Neural cell (in vitro differentiated cells): Measurements from ENCODE around the gene ODAD3. TPM values are rescaled to one million over a fixed set of nuclear protein-coding genes. Genes with fewer than 3 reads are reported as not detected.
A peak's percentile ranks its signal among the peaks of the same experiment; 100 is the strongest.

Experiments used
- H2AFZ ChIP-seq: fragments of 200-600, 300-800 bp; sonication (generic), shearing (Covaris generic); 2 replicates; pipeline ENCODE4 v1.6.0; 2014; ENCODE audit warnings: low read depth, mild to moderate bottlenecking, antibody characterized with exemption, low read length, moderate library complexity
- H3F3A ChIP-seq: fragments of 200-600 bp; shearing (Covaris generic); 2 replicates; pipeline ENCODE4 v1.6.1; 2016; ENCODE audit warnings: mild to moderate bottlenecking, moderate library complexity, mixed read lengths, antibody characterized with exemption, low read length; ENCODE audit not compliant: insufficient read depth, poor library complexity, severe bottlenecking
- H3K27ac ChIP-seq: fragments of 200-600, 300-800 bp; sonication (generic), shearing (Covaris generic); 2 replicates; pipeline ENCODE4 v1.5.1; 2014; ENCODE audit warnings: mild to moderate bottlenecking, low read length, moderate library complexity
- H3K27me3 ChIP-seq: fragments of 300-800, 200-600 bp; sonication (generic), shearing (Covaris generic); 2 replicates; pipeline ENCODE4 v1.6.0; 2014; ENCODE audit warnings: mild to moderate bottlenecking, low read depth, low read length, moderate library complexity; ENCODE audit not compliant: insufficient read depth
- H3K36me3 ChIP-seq: fragments of 300-800, 200-600 bp; sonication (generic), shearing (Covaris generic); 2 replicates; pipeline ENCODE4 v1.5.1; 2014; ENCODE audit warnings: mild to moderate bottlenecking, antibody characterized with exemption, low read length, moderate library complexity; ENCODE audit not compliant: insufficient read depth
- H3K4me2 ChIP-seq: fragments of 300-800, 200-600 bp; sonication (generic), shearing (Covaris generic); 2 replicates; pipeline ENCODE4 v1.6.0; 2014; ENCODE audit warnings: mild to moderate bottlenecking, low read length
- H3K4me3 ChIP-seq: fragments of 300-800, 200-600 bp; sonication (generic), shearing (Covaris generic); 2 replicates; pipeline ENCODE4 v1.5.1; 2014; ENCODE audit warnings: mild to moderate bottlenecking, low read length, moderate library complexity
- H3K79me2 ChIP-seq: fragments of 200-600 bp; shearing (Covaris generic); replicated peaks from 2 replicates; pipeline ENCODE4 v1.6.0; 2014; ENCODE audit warnings: mild to moderate bottlenecking, low read length, moderate library complexity; ENCODE audit not compliant: insufficient read depth
- H3K9ac ChIP-seq: fragments of 300-800, 200-600 bp; sonication (generic), shearing (Covaris generic); 2 replicates; pipeline ENCODE4 v1.6.1; 2016; ENCODE audit warnings: mild to moderate bottlenecking, low read length, mixed read lengths
- H3K9me2 ChIP-seq: fragments of 200-600 bp; shearing (Covaris generic); 2 replicates; pipeline ENCODE4 v1.6.1; 2016; ENCODE audit warnings: mild to moderate bottlenecking, low read length, mixed read lengths; ENCODE audit not compliant: insufficient read depth
- H3K9me3 ChIP-seq: fragments of 200-600, 300-800 bp; sonication (generic), shearing (Covaris generic); 2 replicates; pipeline ENCODE4 v1.6.1; 2016; ENCODE audit warnings: mild to moderate bottlenecking, mixed run types, low read length, moderate library complexity, mixed read lengths
- H4K20me1 ChIP-seq: fragments of 200-600 bp; shearing (Covaris generic); 2 replicates; pipeline ENCODE4 v1.6.1; 2016; ENCODE audit warnings: mild to moderate bottlenecking, mixed run types; ENCODE audit not compliant: insufficient read depth
- CTCF ChIP-seq: fragments of 450-650 bp; IDR thresholded peaks from 2 replicates; pipeline ENCODE4 v1.5.1; 2014; ENCODE audit warnings: antibody characterized with exemption, mild to moderate bottlenecking, moderate library complexity; ENCODE audit not compliant: poor library complexity, severe bottlenecking
- EP300 ChIP-seq: fragments of 450-650 bp; conservative IDR thresholded peaks from 2 replicates; pipeline ENCODE4 v1.6.1; 2014; ENCODE audit warnings: antibody characterized with exemption, mild to moderate bottlenecking, moderate library complexity; ENCODE audit not compliant: poor library complexity, severe bottlenecking
- EZH2 ChIP-seq: fragments of 200-600, 300-800 bp; shearing (Covaris generic), sonication (generic); IDR thresholded peaks from 2 replicates; pipeline ENCODE4 v1.6.1; 2014; ENCODE audit warnings: antibody characterized with exemption, low read length, borderline replicate concordance, mild to moderate bottlenecking; ENCODE audit not compliant: insufficient read depth, poor library complexity, severe bottlenecking
- MXI1 ChIP-seq: fragments of 450-650 bp; conservative IDR thresholded peaks from 2 replicates; pipeline ENCODE4 v1.6.1; 2014; ENCODE audit warnings: antibody characterized with exemption, mild to moderate bottlenecking; ENCODE audit not compliant: poor library complexity, severe bottlenecking
- POLR2AphosphoS5 ChIP-seq: IDR thresholded peaks from 2 replicates; pipeline ENCODE4 v1.6.1; 2012
- RAD21 ChIP-seq: fragments of 450-650 bp; conservative IDR thresholded peaks from 2 replicates; pipeline ENCODE4 v1.6.1; 2014; ENCODE audit warnings: antibody characterized with exemption, mild to moderate bottlenecking, moderate library complexity
- REST ChIP-seq: IDR thresholded peaks from 2 replicates; pipeline ENCODE4 v1.6.1; 2012; ENCODE audit warnings: borderline replicate concordance
- SMC3 ChIP-seq: fragments of 450-650 bp; conservative IDR thresholded peaks from 2 replicates; pipeline ENCODE4 v1.6.1; 2014; ENCODE audit warnings: antibody characterized with exemption, mild to moderate bottlenecking, moderate library complexity; ENCODE audit not compliant: poor library complexity
- TAF1 ChIP-seq: IDR thresholded peaks from 2 replicates; pipeline ENCODE4 v1.6.1; 2012; ENCODE audit warnings: low read depth
- polyA plus RNA-seq: library from polyadenylated mRNA; depleted of rRNA; stranded (reverse); fragments of >200 nt; gene quantifications from 2 replicates; pipeline ENCODE4 v1.2.3, GENCODE V29; 2014

Gene ODAD3
- polyA plus RNA-seq, 1 donor from 2014 or later = 3.4 TPM

- no peaks in the 10 kb centered on the region for H3K9me2 ChIP-seq
- peaks cover 24% of the 10 kb centered on the region for H3K27me3 ChIP-seq
- no peak overlapping the region for H2AFZ ChIP-seq
- H3K36me3 ChIP-seq = no peaks in the 10 kb centered on the region
- H3K9me3 ChIP-seq = no peaks in the 10 kb centered on the region
- no peak overlapping the region for H3K27ac ChIP-seq
- TF ChIP-seq MXI1 (no peak), CTCF (no peak), REST (no peak), SMC3 (no peak), EP300 (no peak), TAF1 (no peak), RAD21 (no peak)
- no peaks in the 10 kb centered on the region for H3K79me2 ChIP-seq
- H3K4me3 ChIP-seq = peak overlapping the region; percentile 55
- H3K9ac ChIP-seq = no peak overlapping the region
- no peaks in the 10 kb centered on the region for H4K20me1 ChIP-seq
- no peaks in the 10 kb centered on the region for H3F3A ChIP-seq
- H3K4me2 ChIP-seq = no peak overlapping the region
Observed at GRCh38 chr19:11383706-11384048, 51.2 kb downstream of the ODAD3 start.

DNA sequence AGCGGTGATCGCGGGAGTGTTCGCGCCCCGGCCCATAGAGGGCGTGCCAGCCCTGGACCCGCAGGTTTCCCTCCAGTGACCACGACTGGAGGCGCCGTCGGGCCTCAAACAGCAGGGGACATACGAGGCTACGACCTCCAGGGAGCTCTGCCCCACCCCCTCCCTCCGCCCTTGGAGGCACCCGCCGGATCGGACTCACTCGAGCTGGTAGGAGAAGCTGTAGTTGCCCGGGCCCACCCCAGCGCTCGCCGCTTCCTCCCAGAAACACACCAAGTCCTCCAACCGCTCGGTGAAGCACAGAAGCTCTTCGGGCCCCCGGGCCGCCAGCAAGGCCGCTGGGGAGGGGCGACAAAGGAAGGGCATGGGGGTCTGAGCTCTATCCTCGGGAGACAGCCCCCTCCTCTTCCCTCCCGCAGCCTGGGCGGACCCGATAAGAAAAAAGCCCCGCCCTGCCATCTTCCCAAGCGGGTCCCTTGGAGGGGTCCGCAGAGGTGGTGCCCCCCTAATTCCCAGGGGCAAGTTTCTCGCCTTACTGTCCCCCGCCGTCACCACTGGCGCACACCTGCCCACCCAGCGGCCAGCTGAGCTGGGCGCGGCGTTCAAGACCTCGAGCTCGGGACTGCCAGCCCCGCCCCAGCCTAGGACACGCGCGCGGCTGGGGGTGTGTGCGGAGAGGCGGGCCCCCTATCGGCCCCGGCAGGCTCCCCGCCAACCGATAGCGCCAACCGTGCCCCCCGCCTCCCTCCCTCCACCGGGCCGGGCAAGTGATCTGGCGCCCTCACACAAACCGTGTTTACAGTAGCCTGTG is 51.8 kb downstream of the ODAD3 start:
- no peaks in the 10 kb centered on the region for H3K36me3 ChIP-seq
- no peak for TF ChIP-seq EP300
- no peak for TF ChIP-seq SMC3
- TF ChIP-seq EZH2 = no peak
- TF ChIP-seq POLR2AphosphoS5 = no peak
- TF ChIP-seq MXI1 = no peak
- no peak for TF ChIP-seq RAD21
- no peak for TF ChIP-seq TAF1
- TF ChIP-seq CTCF = peak; percentile 45
- no peak overlapping the region for H3K27ac ChIP-seq
- no peak overlapping the region for H2AFZ ChIP-seq
- H3K9me3 ChIP-seq = no peaks in the 10 kb centered on the region
- H3K4me3 ChIP-seq = peak overlapping the region; percentile 55
- H4K20me1 ChIP-seq = no peaks in the 10 kb centered on the region
- H3K79me2 ChIP-seq = no peaks in the 10 kb centered on the region
- H3K9ac ChIP-seq = no peak overlapping the region
- no peaks in the 10 kb centered on the region for H3F3A ChIP-seq
- no peak overlapping the region for H3K4me2 ChIP-seq
- H3K9me2 ChIP-seq = no peaks in the 10 kb centered on the region
- H3K27me3 ChIP-seq = peaks cover 24% of the 10 kb centered on the region
